HG03521 (cell line): ENCODE measurements around the gene IGFN1.
"Not testable (repeated sequence)": the region's sequence is repeated elsewhere in the genome, so short reads cannot be mapped to it uniquely, and the experiment has no call there.

Experiments
- ATAC-seq: cut with Tn5 transposase; IDR thresholded peaks from one replicate; pipeline ENCODE4 v1.9.1; 2021; ENCODE audit warnings: mild to moderate bottlenecking, moderate library complexity; ENCODE audit not compliant: unreplicated experiment

Gene IGFN1

GRCh38 chr1:201163036-201163435, 27.6 kb upstream of the IGFN1 start:
- not testable (repeated sequence) for ATAC-seq

DNA sequence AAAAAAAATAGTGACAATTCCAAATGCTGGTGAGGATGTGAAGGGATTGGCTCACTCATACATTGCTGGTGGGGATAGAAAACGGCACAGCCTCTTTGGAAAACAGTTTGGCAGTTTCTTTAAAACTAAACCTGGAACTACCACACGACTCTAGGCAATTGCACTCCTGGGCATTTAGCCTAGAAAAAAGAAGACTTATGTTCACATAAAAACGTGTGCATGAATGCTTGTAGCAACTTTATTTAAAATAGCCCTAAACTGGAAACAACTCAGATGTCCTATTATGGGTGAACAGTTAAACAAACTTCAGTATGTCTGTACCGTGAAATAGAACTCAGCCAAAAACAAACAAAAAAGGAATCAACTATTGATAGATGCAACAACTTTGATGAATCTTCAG, 26.9 kb upstream of the IGFN1 start:
- no peak for ATAC-seq

DNA sequence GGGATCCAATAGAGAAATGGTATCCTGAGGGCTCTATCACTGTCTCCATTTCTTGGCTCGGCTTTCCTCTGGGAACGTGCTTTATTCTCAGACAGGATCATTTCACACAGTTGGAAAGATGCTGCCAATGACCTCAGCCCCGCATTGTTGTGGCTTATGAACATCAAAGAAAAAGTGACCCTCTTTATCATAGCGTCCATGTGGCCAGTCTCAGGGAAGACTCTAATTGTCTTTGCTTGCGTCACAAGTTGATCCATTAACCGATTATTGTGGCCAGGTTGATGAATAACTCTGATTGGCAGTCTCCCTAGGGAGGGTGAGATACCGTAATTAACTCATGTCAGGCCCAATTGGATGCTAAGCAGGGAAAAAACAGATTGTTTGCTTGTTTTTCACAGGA, 26.0 kb upstream of the IGFN1 start:
- ATAC-seq, result no peak

DNA sequence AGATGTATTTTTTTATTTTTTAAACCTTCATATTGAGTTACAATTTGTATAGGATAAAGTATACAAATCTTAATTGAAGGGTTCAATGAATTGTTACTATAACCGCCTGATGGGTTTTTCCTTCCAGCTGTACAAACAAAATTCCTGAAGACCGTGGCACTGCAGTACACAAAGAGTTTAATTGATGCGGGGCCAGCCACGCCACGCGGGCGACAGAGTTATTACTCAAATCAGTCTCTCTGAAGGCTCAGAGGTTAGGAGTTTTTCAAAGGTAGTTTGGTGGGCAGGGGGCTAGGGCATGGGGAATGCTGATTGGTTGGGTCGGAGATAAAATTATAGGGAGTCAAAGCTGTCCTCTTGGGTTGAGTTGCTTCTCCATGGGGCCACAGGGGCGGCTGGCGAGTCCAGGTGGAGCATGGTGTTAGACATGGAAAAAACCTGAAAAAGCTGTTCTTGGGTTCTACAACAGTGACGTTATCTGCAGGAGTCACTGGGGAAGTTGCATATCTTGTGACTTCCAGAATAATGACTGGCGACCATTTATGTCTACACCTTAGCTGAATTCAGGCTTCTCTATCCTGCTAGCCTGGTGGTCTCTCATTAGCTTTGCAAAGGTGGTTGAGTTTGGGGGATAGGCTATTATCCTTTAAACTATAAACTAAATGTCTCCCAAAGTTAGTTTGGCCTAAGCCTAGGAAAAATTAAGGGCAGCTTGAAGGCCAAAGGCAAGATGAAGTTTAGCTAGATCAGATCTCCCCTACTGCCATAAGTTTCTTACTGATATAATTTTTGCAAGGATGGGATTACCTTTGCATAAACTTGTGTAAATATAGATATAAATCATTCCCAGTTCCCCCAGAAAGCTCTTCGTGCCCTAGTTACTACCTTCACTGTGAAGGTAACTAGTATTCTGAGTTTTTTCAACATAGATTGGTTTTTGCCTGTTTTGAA, 23.3 kb upstream of the IGFN1 start:
- ATAC-seq, result no peak

- no peak for ATAC-seq
Measured at GRCh38 chr1:201169203-201169602, 21.4 kb upstream of the IGFN1 start.

GRCh38 chr1:201169971-201170532, 20.6 kb upstream of the IGFN1 start:
- ATAC-seq, result no peak

GRCh38 chr1:201170533-201171062, 20.0 kb upstream of the IGFN1 start:
- peak; percentile 93 for ATAC-seq

GRCh38 chr1:201171063-201172036, 19.3 kb upstream of the IGFN1 start:
- ATAC-seq, result peak; percentile 27

- ATAC-seq, result no peak
Measured at GRCh38 chr1:201172326-201172725, 18.3 kb upstream of the IGFN1 start.

DNA sequence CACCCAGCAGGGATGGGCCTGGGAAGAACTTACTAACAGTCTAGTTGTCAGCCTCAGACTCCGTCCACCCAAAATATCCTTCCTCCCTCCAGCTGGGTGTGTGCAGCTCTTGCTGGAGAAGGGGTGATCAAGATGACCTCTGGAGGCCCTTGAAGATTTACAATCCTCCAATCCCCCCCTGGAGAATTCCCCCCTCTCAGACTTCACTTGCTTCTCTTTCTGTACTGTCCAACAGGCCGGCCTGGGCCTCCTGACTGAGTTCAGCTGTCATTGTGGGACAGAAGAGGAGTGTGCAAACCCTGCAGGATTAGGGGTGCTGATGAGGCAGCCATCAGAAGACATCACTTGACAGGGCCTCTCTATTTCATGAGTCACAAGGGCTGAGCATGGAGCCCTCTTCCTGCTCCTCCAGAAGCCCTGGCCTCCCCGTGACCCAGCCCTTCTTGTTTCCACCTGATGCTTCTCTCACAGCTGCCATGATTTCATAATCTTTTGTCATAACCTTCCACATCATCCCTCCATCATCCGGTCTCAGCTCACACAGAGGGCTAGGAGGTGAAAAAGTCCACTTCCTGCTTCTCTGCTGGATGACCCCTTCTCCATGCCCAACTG, 17.5 kb upstream of the IGFN1 start:
- no peak for ATAC-seq

- ATAC-seq, result no peak
Measured at GRCh38 chr1:201173736-201174135, 16.9 kb upstream of the IGFN1 start.

- no peak for ATAC-seq
Measured at GRCh38 chr1:201175820-201176500, 14.7 kb upstream of the IGFN1 start.

DNA sequence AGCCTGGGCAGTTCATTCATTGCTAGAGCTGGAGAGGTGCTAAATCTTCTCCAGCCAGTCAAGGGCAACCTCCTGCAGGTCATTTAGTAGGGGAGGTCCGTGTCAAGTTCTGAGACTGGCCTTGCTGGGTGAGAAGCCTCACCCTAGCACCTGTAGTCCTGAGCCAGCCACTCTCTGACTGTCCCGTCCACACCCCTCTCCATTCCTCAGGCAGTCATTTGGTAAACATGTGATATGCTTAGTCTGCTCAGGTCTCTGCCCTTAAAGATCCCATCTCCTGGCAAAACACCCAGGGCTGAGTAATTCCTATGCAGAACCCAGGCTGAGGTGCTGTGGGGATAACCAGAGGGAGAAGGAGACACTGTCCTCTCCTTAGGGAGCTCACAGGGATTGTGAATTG, 13.7 kb upstream of the IGFN1 start:
- ATAC-seq, result no peak

DNA sequence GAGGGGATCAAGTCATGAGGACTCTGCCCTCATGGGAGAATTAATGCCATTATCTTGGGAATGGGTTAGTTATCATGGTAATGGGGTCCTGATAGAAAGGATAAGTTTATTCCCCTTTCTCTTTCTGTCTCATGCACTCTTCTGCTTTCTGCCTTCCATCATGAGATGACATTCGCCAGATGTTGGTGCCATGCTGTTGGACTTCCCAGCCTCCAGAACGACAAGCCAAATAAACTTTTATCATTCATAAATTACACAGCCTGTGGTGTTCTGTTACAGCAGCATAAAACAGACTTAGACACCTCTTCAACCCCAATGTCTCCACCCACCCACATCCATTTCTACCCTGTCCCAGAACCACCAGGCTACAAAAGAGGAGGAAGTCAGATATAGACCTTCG, 11.9 kb upstream of the IGFN1 start:
- ATAC-seq, result no peak

DNA sequence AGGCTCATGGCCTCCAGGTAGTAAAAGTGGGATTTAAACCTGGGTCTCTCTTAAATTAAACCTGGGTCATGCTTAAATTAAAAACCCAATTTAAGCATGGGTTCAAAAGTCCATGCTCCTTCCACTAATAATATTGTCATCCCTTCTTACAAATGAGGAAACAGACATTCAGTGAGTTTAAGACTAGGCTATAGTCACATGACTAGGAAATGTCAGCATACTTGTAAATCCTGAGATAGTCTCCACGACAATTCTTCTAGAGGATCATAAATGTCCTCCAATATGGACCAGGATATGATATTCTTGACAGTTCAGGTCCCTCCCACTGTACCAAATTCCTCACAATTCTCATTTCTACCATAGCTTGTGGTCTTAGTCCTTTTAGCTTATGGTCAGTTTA, 10.5 kb upstream of the IGFN1 start:
- no peak for ATAC-seq

GRCh38 chr1:201180901-201181300, 9.7 kb upstream of the IGFN1 start:
- ATAC-seq, result no peak

- no peak for ATAC-seq
Measured at GRCh38 chr1:201181323-201181722, 9.3 kb upstream of the IGFN1 start.

GRCh38 chr1:201181726-201182125, 8.9 kb upstream of the IGFN1 start:
- ATAC-seq, result no peak

DNA sequence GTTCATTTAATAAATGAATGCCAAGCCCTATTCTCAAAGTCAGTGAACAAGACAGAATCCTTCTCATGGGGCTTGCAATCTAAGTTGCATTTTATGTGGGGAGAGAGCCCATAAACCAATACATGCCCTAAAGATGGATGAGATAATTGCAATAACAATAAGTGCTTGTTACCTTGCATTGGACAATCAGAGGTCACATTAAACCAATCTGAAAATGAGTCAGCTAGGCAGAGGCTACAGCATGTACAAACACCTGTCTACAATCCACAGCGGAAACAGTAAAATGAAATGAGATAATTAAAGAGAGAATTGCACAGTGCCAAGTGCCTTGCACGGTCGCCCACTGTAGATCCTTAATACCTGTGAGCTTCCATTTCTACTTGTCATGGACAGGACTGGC, 7.4 kb upstream of the IGFN1 start:
- no peak for ATAC-seq

- no peak for ATAC-seq
Measured at GRCh38 chr1:201183753-201184152, 6.9 kb upstream of the IGFN1 start.
